PC-3 (cell line): ENCODE measurements around the gene IL20RB. TPM values are rescaled to one million over a fixed set of nuclear protein-coding genes. Genes with fewer than 3 reads are reported as not detected.
A peak's percentile ranks its signal among the peaks of the same experiment; 100 is the strongest.

Experiments used
- ATAC-seq: fragments of 200-7000 bp; cut with Tn5 transposase; 2 replicates; pipeline ENCODE4 v1.9.1; 2020; ENCODE audit warnings: mild to moderate bottlenecking, moderate library complexity
- BruUV-seq: library from RNA; stranded (reverse); fragments of 400-500 nt; replicated peaks from 2 replicates; lab custom pipeline; 2021; lab: Mats Ljungman, UMichigan
- CTCF ChIA-PET: fragments of 300-600 bp; sonication (Branson Sonifier 250); formaldehyde crosslinking; loops from one replicate; lab custom pipeline; 2022; ENCODE audit warnings: antibody characterized with exemption; lab: Charles Lee
- POLR2A ChIA-PET: fragments of 300-600 bp; sonication (Branson Sonifier 250); formaldehyde crosslinking; loops from one replicate; lab custom pipeline; 2022; ENCODE audit warnings: antibody characterized with exemption; ENCODE audit not compliant: unreplicated experiment; lab: Charles Lee
- DNase-seq: peaks from one replicate; pipeline ENCODE4 v3.0.0-alpha.2; 2015
- H2AFZ ChIP-seq: fragments of 300-600 bp; sonication (generic); 2 replicates; pipeline ENCODE4 v1.6.0; 2016; ENCODE audit warnings: antibody characterized with exemption, low read length
- H3F3A ChIP-seq: fragments of 300-600 bp; sonication (generic); one replicate; pipeline ENCODE4 v1.6.0; 2017; ENCODE audit warnings: antibody characterized with exemption, low read length, control low read depth, mild to moderate bottlenecking; ENCODE audit not compliant: unreplicated experiment
- H3K27ac ChIP-seq: fragments of 300-600 bp; sonication (generic); 2 replicates; pipeline ENCODE4 v1.5.1; 2016; ENCODE audit warnings: mild to moderate bottlenecking, low read length
- H3K27me3 ChIP-seq: fragments of 300-600 bp; sonication (generic); 2 replicates; pipeline ENCODE4 v1.6.1; 2016; ENCODE audit warnings: low read length, mixed read lengths
- H3K36me3 ChIP-seq: fragments of 300-600 bp; sonication (generic); 2 replicates; pipeline ENCODE4 v1.6.1; 2016; ENCODE audit warnings: low read depth, mixed run types, low read length, mixed read lengths
- H3K4me1 ChIP-seq: fragments of 300-600 bp; sonication (generic); 2 replicates; pipeline ENCODE4 v1.5.1; 2016; ENCODE audit warnings: low read length; ENCODE audit not compliant: insufficient read depth
- H3K4me2 ChIP-seq: fragments of 300-600 bp; sonication (generic); 2 replicates; pipeline ENCODE4 v1.6.0; 2016; ENCODE audit warnings: low read length
- H3K4me3 ChIP-seq: fragments of 300-600 bp; sonication (generic); 2 replicates; pipeline ENCODE4 v1.5.1; 2016; ENCODE audit warnings: mild to moderate bottlenecking, low read length, mixed read lengths
- H3K79me2 ChIP-seq: fragments of 300-600 bp; sonication (generic); 2 replicates; pipeline ENCODE4 v1.6.1; 2017; ENCODE audit warnings: low read length, mixed read lengths
- H3K9ac ChIP-seq: fragments of 300-600 bp; sonication (generic); 2 replicates; pipeline ENCODE4 v1.6.0; 2016; ENCODE audit warnings: mild to moderate bottlenecking, low read length
- H3K9me2 ChIP-seq: fragments of 300-600 bp; sonication (generic); replicated peaks from 2 replicates; pipeline ENCODE4 v1.6.1; 2016; ENCODE audit warnings: mixed run types, low read length, mixed read lengths
- H3K9me3 ChIP-seq: fragments of 300-600 bp; sonication (generic); 2 replicates; pipeline ENCODE4 v1.6.1; 2016; ENCODE audit warnings: low read length, mixed read lengths
- H4K20me1 ChIP-seq: fragments of 300-600 bp; sonication (generic); 2 replicates; pipeline ENCODE4 v1.6.1; 2016; ENCODE audit warnings: low read length, mixed read lengths
- CTCF ChIP-seq: fragments of 300-600 bp; sonication (generic); conservative IDR thresholded peaks from 2 replicates; pipeline ENCODE4 v1.5.1; 2017; ENCODE audit warnings: antibody characterized with exemption, low read depth, mild to moderate bottlenecking, low read length
- EZH2 ChIP-seq: fragments of 300-600 bp; sonication (generic); IDR thresholded peaks from one replicate; pipeline ENCODE4 v1.6.1; 2017; ENCODE audit warnings: antibody characterized with exemption, mild to moderate bottlenecking, low read length; ENCODE audit not compliant: unreplicated experiment
- EZH2phosphoT487 ChIP-seq: fragments of 300-600 bp; sonication (generic); IDR thresholded peaks from 2 replicates; pipeline ENCODE4 v1.6.1; 2018; ENCODE audit warnings: mild to moderate bottlenecking, antibody characterized with exemption, low read length, borderline replicate concordance
- intact Hi-C: fragments of 100-400 bp; cut with micrococcal nuclease; formaldehyde crosslinking; loops from 2 replicates; pipeline ENCODE4 v1.9.0; 2023
- total RNA-seq: library from RNA; depleted of rRNA; stranded (reverse); fragments of >200 nt; gene quantifications from 2 replicates; pipeline ENCODE4 v1.2.3, GENCODE V29; 2014

IL20RB gene
- total RNA-seq, 1 experiment from 2014 or later = 0.73 TPM

DNA sequence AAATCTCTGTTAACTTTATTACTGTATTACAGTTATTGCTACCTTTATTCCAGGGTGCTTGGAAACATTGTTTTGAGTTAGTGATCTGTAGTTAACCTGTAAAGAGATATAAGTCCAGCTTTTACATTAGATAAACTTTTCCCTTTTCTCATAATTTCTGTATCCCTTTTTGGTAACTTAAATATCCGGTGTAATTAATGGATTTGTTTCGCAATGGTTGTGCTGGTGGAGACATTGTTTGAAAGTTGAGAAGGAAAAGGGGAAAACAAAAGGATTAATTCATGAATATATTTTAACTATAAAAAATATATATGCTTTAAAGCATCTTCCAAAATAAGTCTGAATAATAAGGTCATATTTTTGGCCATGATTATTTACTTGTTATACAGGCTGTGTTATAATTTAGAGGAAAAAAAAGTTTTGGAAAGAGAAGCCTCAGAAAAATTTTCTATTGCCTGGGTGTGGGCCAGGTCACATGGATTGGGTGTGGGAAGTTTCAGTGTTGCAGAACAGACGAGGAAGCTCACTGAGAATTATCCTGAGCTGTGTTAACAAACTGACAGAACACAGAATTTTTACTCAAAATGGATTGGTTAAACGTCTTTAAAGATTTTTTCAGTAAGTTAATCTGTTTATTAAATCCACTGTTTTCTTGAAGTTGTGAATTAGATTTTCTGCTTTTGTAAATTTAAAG lies 27.7 kb upstream of the IL20RB start:
- 0 out of 2 replicates have a peak overlapping the region, but pooled peaks have one; percentile 5 for H3K9ac ChIP-seq
- intact Hi-C loops = loop anchor here (5.0 to 10.0 kb wide), 3 partner anchors 38 to 175 kb away; partner anchors contain the start of genes NCK1 and STAG1

GRCh38 chr3:136931606-136932005 lies 26.2 kb upstream of the IL20RB start:
- H3K9me2 ChIP-seq = no peaks in the 10 kb centered on the region
- intact Hi-C loops = loop anchor here (5.0 to 10.0 kb wide), 3 partner anchors 39 to 177 kb away; partner anchors contain the start of genes NCK1 and STAG1
- peak overlapping the region; percentile 35 for H3K4me2 ChIP-seq
- H3K79me2 ChIP-seq = peaks cover 13% of the 10 kb centered on the region
- ChIA-PET POLR2A (interaction anchor here (0.5 kb wide), 1 partner anchor 735 kb away, joined by 7 read pairs; no protein-coding TSS in a partner anchor), CTCF (no interaction called here)
- DNase-seq = peak; percentile 38
- ATAC-seq = peak; percentile 22; the same call in 1 of the 2 replicates
- peak overlapping the region; percentile 73 for H3K27ac ChIP-seq
- no peak overlapping the region for H2AFZ ChIP-seq
- H3K9ac ChIP-seq = 0 out of 2 replicates have a peak overlapping the region, but pooled peaks have one; percentile 44
- TF ChIP-seq CTCF (no peak), EZH2 (no peak), EZH2phosphoT487 (no peak)
- peaks cover 16% of the 10 kb centered on the region for H3K4me1 ChIP-seq
- no peaks in the 10 kb centered on the region for H3F3A ChIP-seq
- no TSS peak for BruUV-seq
- no peaks in the 10 kb centered on the region for H3K27me3 ChIP-seq
- no peaks in the 10 kb centered on the region for H3K9me3 ChIP-seq
- no peaks in the 10 kb centered on the region for H4K20me1 ChIP-seq
- H3K4me3 ChIP-seq = no peak overlapping the region
- H3K36me3 ChIP-seq = peaks cover 11% of the 10 kb centered on the region

More for the DNA sequence above, 27.7 kb upstream of the IL20RB start:
- TF ChIP-seq CTCF = no peak
- TF ChIP-seq EZH2 = no peak
- no peak for TF ChIP-seq EZH2phosphoT487
- H3K36me3 ChIP-seq = peaks cover 7% of the 10 kb centered on the region
- H3K4me2 ChIP-seq = 0 out of 2 replicates have a peak overlapping the region, but pooled peaks have one; percentile 35
- no peak for ATAC-seq
- no peak overlapping the region for H3K4me3 ChIP-seq
- H3K4me1 ChIP-seq = peaks cover 16% of the 10 kb centered on the region
- ChIA-PET POLR2A (no interaction called here), CTCF (no interaction called here)
- H3K79me2 ChIP-seq = peaks cover 17% of the 10 kb centered on the region
- no peaks in the 10 kb centered on the region for H3K9me3 ChIP-seq
- DNase-seq = no peak
- H2AFZ ChIP-seq = no peak overlapping the region
- no peaks in the 10 kb centered on the region for H3K27me3 ChIP-seq
- H3F3A ChIP-seq = no peaks in the 10 kb centered on the region
- H3K9me2 ChIP-seq = no peaks in the 10 kb centered on the region
- no TSS peak for BruUV-seq
- no peaks in the 10 kb centered on the region for H4K20me1 ChIP-seq
- H3K27ac ChIP-seq = peak overlapping the region; percentile 73
